ENCODE results near the gene SS18L1.

SS18L1 gene

DNA sequence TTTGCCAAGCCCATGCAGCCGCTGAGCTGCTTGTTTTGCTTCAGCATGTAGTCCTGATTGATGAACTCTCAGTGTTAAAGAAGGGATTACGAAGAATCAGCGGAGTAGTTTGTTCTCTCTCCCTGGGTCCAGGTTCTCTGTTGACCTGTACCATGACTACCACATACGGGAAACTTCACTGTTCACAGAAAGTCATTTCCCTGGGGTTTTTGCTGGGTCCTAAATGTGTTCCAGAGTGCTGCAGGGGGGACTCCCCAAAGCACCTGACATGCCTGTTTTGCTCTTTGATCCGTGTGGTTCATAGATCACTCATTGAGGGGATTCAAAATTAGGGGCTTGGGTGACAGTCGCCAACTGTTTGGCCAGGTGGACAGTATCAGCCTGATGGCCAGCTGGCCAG, 15.8 kb upstream of the SS18L1 start:
- H3K4me3 ChIP-seq (replicated peaks in 1 of 2; ENCODE audit: low read depth in 2 of 2, low read length in 2 of 2), result no peak overlapping the region
- TF ChIP-seq, protein P1, sequence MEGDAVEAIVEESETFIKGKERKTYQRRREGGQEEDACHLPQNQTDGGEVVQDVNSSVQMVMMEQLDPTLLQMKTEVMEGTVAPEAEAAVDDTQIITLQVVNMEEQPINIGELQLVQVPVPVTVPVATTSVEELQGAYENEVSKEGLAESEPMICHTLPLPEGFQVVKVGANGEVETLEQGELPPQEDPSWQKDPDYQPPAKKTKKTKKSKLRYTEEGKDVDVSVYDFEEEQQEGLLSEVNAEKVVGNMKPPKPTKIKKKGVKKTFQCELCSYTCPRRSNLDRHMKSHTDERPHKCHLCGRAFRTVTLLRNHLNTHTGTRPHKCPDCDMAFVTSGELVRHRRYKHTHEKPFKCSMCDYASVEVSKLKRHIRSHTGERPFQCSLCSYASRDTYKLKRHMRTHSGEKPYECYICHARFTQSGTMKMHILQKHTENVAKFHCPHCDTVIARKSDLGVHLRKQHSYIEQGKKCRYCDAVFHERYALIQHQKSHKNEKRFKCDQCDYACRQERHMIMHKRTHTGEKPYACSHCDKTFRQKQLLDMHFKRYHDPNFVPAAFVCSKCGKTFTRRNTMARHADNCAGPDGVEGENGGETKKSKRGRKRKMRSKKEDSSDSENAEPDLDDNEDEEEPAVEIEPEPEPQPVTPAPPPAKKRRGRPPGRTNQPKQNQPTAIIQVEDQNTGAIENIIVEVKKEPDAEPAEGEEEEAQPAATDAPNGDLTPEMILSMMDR (IDR thresholded peaks at IDR 0.05; ENCODE audit: low read depth, low read length), result no peak
- no peak for DNase-seq (ENCODE audit: low read depth in 2 of 2)

- TF ChIP-seq, protein P1 (IDR thresholded peaks at IDR 0.05; ENCODE audit: low read depth, low read length), result no peak
- H3K4me3 ChIP-seq (replicated peaks in 1 of 2; ENCODE audit: low read depth in 2 of 2, low read length in 2 of 2), result no peak overlapping the region
- no peak for DNase-seq (ENCODE audit: low read depth in 2 of 2)
Measured at GRCh38 chr20:62128502-62128901, 15.1 kb upstream of the SS18L1 start.

DNA sequence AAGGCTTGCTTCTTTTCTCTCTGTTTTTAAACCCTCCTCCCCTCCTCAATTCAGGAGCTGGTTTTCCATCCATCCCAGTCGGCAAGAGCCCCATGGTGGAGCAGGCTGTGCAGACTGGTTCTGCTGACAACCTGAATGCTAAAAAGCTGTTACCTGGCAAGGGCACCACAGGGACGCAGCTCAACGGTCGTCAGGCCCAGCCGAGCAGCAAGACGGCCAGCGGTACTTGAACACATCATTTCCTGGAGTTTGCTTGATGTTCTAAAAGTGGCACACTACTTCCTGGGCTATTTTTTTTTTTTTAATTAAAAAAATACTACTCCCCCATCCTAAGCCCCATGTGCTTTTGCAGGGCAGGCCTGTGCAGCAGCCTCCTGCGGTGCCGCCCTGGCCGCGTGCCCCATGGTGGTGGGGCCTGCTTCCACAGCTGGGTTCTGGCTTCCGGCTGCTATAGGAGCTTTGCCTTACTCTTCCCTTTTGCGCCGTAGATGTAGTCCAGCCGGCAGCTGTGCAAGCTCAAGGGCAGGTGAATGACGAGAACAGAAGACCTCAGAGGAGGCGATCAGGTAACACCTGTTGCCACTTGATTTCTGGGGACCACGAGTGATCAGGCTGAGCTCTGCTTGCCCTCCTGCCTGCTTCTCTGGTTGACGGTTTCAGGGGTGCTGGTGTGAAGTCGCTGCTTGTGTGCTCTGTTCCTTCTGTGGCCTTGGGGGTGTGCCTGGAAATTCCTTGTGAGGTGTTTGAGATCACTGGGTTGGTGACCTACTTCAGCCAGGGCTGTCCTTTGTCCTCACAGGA, 13.6 kb upstream of the SS18L1 start:
- DNase-seq (ENCODE audit: low read depth in 2 of 2), result no peak
- no peak overlapping the region for H3K4me3 ChIP-seq (replicated peaks in 1 of 2; ENCODE audit: low read depth in 2 of 2, low read length in 2 of 2)
- TF ChIP-seq, protein P1 (IDR thresholded peaks at IDR 0.05; ENCODE audit: low read depth, low read length), result no peak

DNA sequence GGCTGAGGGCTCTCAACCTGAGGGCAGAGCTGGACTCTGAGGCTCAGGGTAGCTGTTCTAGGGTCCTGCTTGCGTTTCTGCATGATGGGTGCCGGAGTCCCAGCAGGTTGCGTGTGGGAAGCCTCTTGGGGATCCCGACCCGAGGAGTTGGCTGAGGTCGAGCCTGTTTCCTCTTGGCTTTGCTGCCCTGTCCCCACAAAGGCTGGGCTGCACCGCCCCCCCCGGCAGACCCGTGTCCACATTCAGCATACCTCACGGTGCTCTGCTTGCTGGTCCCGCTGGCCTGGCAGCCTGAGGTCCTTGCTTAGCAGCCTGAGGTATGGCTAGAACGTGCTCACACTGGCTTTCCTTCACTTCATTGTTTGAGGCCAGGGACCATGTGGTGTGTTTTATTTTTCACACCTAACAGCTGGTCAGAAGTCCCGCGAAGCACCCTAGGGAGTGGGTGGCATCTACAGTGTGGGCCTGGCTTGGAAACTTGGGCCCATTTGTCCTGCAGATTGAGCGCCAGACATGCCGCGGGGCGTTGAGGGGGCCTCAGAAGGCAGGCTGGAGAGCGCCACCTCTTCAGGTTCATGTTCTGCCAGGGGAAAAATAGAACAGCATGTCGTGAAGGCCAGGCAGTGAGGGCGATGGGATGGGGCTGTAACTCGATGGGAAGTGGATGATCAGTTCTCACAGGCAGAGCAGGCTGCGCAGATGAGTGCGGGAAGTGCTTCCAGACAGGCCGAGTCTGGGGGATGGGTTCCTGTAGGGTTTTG, 11.8 kb upstream of the SS18L1 start:
- no peak overlapping the region for H3K4me3 ChIP-seq (replicated peaks in 1 of 2; ENCODE audit: low read depth in 2 of 2, low read length in 2 of 2)
- TF ChIP-seq, protein P1 (IDR thresholded peaks at IDR 0.05; ENCODE audit: low read depth, low read length), result no peak
- DNase-seq (ENCODE audit: low read depth in 2 of 2), result no peak

DNA sequence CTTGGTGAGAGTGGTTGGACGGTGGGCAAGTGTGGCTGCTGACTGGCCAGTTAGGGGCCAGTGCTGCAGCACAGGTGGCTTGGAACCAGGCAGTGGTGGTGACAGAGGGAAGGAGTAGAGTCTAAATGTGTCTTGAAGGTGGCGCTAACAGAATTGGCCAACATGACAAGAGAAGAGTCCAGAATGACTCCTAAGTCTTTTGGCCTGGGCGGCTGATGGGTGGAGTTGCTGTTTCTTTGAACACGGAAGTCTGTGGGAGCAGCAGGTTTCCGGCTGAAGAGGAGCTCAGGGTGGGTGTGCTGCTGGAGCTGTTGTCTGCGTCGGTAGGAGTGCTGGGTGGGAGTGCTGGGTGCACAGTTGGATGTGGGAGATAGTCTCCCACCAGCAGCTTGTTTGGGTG, 11.1 kb upstream of the SS18L1 start:
- DNase-seq (ENCODE audit: low read depth in 2 of 2), result no peak
- H3K4me3 ChIP-seq (replicated peaks in 1 of 2; ENCODE audit: low read depth in 2 of 2, low read length in 2 of 2), result no peak overlapping the region
- TF ChIP-seq, protein P1 (IDR thresholded peaks at IDR 0.05; ENCODE audit: low read depth, low read length), result no peak

GRCh38 chr20:62133051-62133845, 10.3 kb upstream of the SS18L1 start:
- no peak overlapping the region for H3K4me3 ChIP-seq (replicated peaks in 1 of 2; ENCODE audit: low read depth in 2 of 2, low read length in 2 of 2)
- TF ChIP-seq, protein P1 (IDR thresholded peaks at IDR 0.05; ENCODE audit: low read depth, low read length), result no peak
- DNase-seq (ENCODE audit: low read depth in 2 of 2), result peak in 1 of 2 donors; percentile 22

Measured in cardiac fibroblast (primary cell).